Measurements from ENCODE around the gene ZSCAN21.

The ZSCAN21 gene

GRCh38 chr7:100029596-100029995, 20.0 kb upstream of the ZSCAN21 start:
- no peak for DNase-seq

GRCh38 chr7:100033526-100033925, 16.0 kb upstream of the ZSCAN21 start:
- DNase-seq: no peak

GRCh38 chr7:100034871-100035510, 14.6 kb upstream of the ZSCAN21 start:
- peak; percentile 3 for DNase-seq

GRCh38 chr7:100035876-100036275, 13.7 kb upstream of the ZSCAN21 start:
- DNase-seq: no peak

- no peak for DNase-seq
Measured at GRCh38 chr7:100038326-100038725, 11.2 kb upstream of the ZSCAN21 start.

- no peak for DNase-seq
Measured at GRCh38 chr7:100040575-100040974, 9.0 kb upstream of the ZSCAN21 start.

- DNase-seq: no peak
Measured at GRCh38 chr7:100044718-100045117, 4.9 kb upstream of the ZSCAN21 start.

- DNase-seq: no peak
Measured at GRCh38 chr7:100048680-100049079, 894 bp upstream of the ZSCAN21 start.

GRCh38 chr7:100051611-100052010, 2.0 kb downstream of the ZSCAN21 start:
- DNase-seq: no peak

- peak; percentile 16 for DNase-seq
Measured at GRCh38 chr7:100053215-100053614, 3.6 kb downstream of the ZSCAN21 start.

- DNase-seq: no peak
Measured at GRCh38 chr7:100057006-100057405, 7.4 kb downstream of the ZSCAN21 start.

- DNase-seq: no peak
Measured at GRCh38 chr7:100059251-100059739, 9.7 kb downstream of the ZSCAN21 start.

GRCh38 chr7:100061518-100062193, 12.1 kb downstream of the ZSCAN21 start:
- no peak for DNase-seq

- DNase-seq: no peak
Measured at GRCh38 chr7:100063376-100063775, 13.8 kb downstream of the ZSCAN21 start.

- DNase-seq: no peak
Measured at GRCh38 chr7:100064162-100064561, 14.6 kb downstream of the ZSCAN21 start.

GRCh38 chr7:100065452-100066186, 16.0 kb downstream of the ZSCAN21 start:
- no peak for DNase-seq

- no peak for DNase-seq
Measured at GRCh38 chr7:100066953-100067352, 17.4 kb downstream of the ZSCAN21 start.

- no peak for DNase-seq
Measured at GRCh38 chr7:100069991-100070390, 20.4 kb downstream of the ZSCAN21 start.

GRCh38 chr7:100071018-100071723, 21.6 kb downstream of the ZSCAN21 start:
- no peak for DNase-seq

GRCh38 chr7:100072462-100072861, 22.9 kb downstream of the ZSCAN21 start:
- DNase-seq: no peak

GRCh38 chr7:100074841-100075240, 25.3 kb downstream of the ZSCAN21 start:
- DNase-seq: no peak

- no peak for DNase-seq
Measured at GRCh38 chr7:100075418-100075817, 25.8 kb downstream of the ZSCAN21 start.

GRCh38 chr7:100077205-100077604, 27.6 kb downstream of the ZSCAN21 start:
- no peak for DNase-seq
